GM20000 (cell line): Measurements from ENCODE around the gene ZNF407.

Source experiments
- DNase-seq: peaks from one replicate; pipeline ENCODE4 v3.0.0; 2012; ENCODE audit warnings: low spot score
- TF ChIP-seq, protein P1 (sequence below): IDR thresholded peaks from 2 replicates; pipeline ENCODE4 v1.5.1; 2012; ENCODE audit warnings: mild to moderate bottlenecking, control low read depth; ENCODE audit errors: extremely low read depth, missing control alignments

Gene ZNF407

DNA sequence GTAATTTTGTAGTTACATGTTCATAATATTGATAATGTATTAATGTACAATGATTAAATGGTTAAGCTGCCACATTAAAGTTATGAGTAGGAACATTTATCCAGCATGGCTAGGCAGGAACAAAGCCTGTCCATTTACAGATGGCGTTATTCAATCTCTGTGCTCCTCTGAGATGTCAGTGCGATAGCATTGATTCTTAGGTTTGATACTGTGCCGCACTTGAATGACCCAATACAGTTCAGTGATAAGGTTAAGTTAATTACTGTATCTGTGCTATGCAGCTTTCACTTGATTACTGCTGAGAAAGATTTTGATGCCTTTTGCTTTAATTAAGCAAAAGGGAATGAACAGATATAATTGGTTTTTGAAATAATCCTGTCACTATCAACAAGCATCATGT lies 111.8 kb downstream of the ZNF407 start:
- TF ChIP-seq, protein P1, sequence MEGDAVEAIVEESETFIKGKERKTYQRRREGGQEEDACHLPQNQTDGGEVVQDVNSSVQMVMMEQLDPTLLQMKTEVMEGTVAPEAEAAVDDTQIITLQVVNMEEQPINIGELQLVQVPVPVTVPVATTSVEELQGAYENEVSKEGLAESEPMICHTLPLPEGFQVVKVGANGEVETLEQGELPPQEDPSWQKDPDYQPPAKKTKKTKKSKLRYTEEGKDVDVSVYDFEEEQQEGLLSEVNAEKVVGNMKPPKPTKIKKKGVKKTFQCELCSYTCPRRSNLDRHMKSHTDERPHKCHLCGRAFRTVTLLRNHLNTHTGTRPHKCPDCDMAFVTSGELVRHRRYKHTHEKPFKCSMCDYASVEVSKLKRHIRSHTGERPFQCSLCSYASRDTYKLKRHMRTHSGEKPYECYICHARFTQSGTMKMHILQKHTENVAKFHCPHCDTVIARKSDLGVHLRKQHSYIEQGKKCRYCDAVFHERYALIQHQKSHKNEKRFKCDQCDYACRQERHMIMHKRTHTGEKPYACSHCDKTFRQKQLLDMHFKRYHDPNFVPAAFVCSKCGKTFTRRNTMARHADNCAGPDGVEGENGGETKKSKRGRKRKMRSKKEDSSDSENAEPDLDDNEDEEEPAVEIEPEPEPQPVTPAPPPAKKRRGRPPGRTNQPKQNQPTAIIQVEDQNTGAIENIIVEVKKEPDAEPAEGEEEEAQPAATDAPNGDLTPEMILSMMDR: no peak
- no peak for DNase-seq

DNA sequence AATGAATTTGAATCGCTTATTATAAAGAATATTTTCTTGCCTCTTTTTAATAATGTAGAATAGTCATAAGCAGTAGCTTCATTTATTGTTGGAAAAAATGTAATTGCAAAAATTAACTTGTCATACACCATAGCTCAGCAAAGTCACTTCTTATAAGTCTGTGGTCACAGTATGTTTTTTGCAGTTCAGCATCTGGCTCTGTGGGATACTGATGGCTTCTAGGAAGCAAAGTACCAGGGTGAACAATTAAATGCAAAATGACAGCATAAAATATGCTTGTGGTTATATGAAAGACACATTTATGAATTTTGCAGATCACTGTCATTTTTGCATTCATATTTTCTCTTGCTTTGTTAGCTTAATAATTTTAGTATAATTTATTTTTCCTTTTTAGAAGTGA lies 116.5 kb downstream of the ZNF407 start:
- TF ChIP-seq, protein P1: no peak
- no peak for DNase-seq

DNA sequence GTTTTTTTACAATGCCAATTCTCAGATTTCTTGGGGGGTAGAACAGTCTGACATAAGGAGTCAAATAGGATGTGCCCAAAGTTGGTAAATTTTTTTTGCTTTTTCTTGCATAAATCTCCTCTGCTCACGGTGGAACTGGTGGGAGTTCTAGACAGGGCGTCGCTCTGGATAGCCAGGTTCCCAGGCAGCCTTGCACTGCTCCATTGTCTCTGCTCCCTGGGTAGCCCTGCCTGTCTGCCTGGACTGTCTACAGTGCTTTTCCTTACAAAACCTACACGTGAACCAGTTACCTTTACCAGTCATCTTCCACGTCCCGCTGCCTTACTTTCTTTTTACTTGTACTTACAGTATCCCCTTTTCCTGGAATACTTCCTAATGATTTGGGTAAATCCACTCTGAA lies 117.1 kb downstream of the ZNF407 start:
- no peak for DNase-seq
- TF ChIP-seq, protein P1: no peak

DNA sequence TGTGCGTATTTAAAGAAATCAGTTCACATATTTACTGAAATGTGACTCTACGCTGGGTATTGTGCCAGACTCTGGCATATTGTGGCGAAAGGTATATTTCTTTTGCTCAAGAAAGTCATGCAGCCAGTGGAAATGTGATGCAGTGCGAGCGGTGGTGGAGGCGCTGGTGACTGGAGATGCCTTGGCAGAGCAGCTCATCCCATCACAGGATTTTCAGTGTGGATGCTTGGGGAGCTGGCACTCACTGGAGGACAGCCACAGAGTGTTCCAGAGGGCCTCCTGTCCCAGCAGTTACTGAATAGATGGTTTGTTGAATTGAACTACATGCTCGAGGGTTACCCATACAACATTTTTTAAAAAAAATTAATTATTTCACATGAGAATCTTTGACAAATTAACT lies 117.6 kb downstream of the ZNF407 start:
- TF ChIP-seq, protein P1: no peak
- no peak for DNase-seq

DNA sequence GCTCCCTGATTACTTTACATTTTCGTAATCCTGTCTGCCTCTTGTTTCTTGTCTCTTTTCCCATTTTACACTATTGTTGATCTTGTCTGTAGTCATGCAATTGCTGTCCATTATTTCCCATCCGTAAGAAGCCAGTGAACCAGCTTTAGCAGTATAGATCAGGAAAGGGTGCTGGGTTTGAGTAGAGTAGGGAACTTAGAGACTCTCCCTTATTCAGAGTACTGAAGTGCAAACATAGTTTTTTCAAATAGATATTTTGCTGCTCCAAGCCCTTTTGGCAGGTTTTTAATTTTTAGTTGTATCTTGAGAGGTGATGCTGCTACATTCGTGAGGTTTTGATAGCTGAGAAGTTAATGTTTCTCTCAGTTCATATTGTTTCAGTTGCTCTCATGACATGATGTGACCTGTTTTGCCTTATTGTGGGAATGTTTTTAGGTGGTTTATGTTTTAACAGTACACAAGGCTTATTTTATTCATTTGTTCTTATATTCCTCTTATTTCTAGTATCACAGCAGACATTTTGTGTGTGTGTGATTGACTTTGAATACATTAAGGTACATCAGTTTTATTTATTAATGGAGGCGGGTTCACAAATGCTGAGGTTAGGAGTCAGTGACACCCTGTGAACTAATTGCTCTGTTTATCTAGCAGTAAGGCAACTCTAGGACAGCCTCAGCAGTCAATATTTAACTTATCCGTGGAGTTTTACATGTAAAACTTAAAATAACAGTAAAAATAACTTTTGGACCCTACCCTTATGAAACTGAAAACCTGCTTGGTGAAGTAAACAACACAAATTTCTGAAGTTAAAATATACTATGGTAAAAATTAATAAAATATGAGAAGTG lies 118.4 kb downstream of the ZNF407 start:
- no peak for DNase-seq
- TF ChIP-seq, protein P1: no peak

DNA sequence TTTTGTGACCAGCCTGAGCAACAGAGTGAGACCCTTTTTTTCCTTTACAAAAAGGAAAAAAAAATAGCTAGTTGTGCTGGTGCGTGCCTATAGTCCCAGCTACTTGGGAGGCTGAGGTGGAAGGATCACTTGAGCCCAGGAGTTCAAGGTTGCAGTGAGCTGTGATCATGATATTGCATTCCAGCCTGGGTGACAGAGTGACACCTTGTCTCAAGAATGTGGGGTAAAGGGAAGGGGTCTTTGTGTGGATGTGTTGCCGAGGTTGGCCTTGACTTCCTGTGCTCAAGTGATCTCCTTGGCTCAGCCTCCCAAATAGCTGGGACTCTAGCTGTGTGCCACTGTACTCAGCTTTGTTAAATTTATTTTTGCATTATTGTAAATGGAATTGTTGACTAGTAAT lies 120.6 kb downstream of the ZNF407 start:
- DNase-seq: no peak
- TF ChIP-seq, protein P1: no peak

DNA sequence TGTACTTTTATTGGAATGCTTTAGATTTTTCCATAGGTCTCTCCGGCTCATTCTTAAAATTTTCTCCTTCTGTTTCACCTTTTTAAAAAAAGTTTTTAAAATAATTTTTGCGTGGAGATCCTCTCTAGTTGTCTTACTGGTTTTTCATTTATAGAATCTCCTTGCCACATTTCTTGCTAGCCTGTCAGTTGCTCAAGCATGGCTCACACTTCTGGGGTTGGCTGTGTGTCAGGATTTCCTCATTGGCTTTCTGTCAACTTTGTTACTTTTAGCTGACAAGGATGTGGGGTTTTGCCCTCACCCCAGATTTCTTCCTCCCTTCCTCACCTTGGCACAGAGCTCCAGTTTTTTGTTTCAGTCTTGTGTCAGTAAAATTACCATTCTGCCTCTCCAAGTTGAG lies 124.6 kb downstream of the ZNF407 start:
- TF ChIP-seq, protein P1: no peak
- no peak for DNase-seq
